22Rv1 (cell line): ENCODE results near the gene PYROXD2.

Source experiments
- H3K27ac ChIP-seq: fragments of 450-650 bp; 2 replicates; pipeline ENCODE4 v1.5.1; 2017
- CTCF ChIP-seq: fragments of 450-650 bp; IDR thresholded peaks from 2 replicates; pipeline ENCODE4 v1.5.1; 2017; ENCODE audit warnings: mild to moderate bottlenecking
- ZFX ChIP-seq: fragments of 450-650 bp; IDR thresholded peaks from 2 replicates; pipeline ENCODE4 v1.6.1; 2017; ENCODE audit warnings: antibody characterized with exemption, borderline replicate concordance

The PYROXD2 gene

GRCh38 chr10:98457721-98458120 lies 42.7 kb upstream of the PYROXD2 start:
- no peak overlapping the region for H3K27ac ChIP-seq
- TF ChIP-seq ZFX, result no peak
- no peak for TF ChIP-seq CTCF

- H3K27ac ChIP-seq, result no peak overlapping the region
- TF ChIP-seq CTCF (no peak), ZFX (no peak)
These were observed 41.9 kb upstream of the PYROXD2 start for GRCh38 chr10:98456686-98457482.

GRCh38 chr10:98456043-98456570 lies 41.1 kb upstream of the PYROXD2 start:
- no peak overlapping the region for H3K27ac ChIP-seq

GRCh38 chr10:98453729-98454128 lies 38.7 kb upstream of the PYROXD2 start:
- no peak overlapping the region for H3K27ac ChIP-seq
- TF ChIP-seq CTCF (no peak), ZFX (no peak)

More at GRCh38 chr10:98456043-98456570, 41.1 kb upstream of the PYROXD2 start:
- TF ChIP-seq ZFX, result no peak
- TF ChIP-seq CTCF, result no peak

- TF ChIP-seq CTCF (no peak), ZFX (no peak)
These were observed 35.6 kb upstream of the PYROXD2 start for GRCh38 chr10:98450618-98451017.

GRCh38 chr10:98449287-98449686 lies 34.3 kb upstream of the PYROXD2 start:
- TF ChIP-seq CTCF, result no peak
- TF ChIP-seq ZFX, result no peak
- no peak overlapping the region for H3K27ac ChIP-seq

More at GRCh38 chr10:98450618-98451017, 35.6 kb upstream of the PYROXD2 start:
- H3K27ac ChIP-seq, result no peak overlapping the region

- H3K27ac ChIP-seq, result peak within 1 kb of the TSS; percentile 57
- no peak for TF ChIP-seq ZFX
- peak; percentile 23; the same call in 1 of the 2 replicates for TF ChIP-seq CTCF
These were observed 31.8 kb upstream of the PYROXD2 start, which contains the start of gene HPS1 for GRCh38 chr10:98446661-98447221. HPS1 (minus strand) TSS chr10:98446935; CDS start chr10:98443240, 3,695 bp downstream.
